H1 (cell line): ENCODE data around the gene ANKRD60. TPM values are rescaled to one million over a fixed set of nuclear protein-coding genes. Genes with fewer than 3 reads are reported as not detected.

Experiments
- ASH2L ChIP-seq: fragments of 200-600, 300-600 bp; sonication (generic); IDR thresholded peaks from one replicate; pipeline ENCODE4 v1.7.1; 2017; ENCODE audit warnings: low read length
- BACH1 ChIP-seq: IDR thresholded peaks from 2 replicates; pipeline ENCODE4 v1.6.1; 2012; ENCODE audit warnings: low read length, improper control_type of control experiment
- BCL11A ChIP-seq, 2 experiments: IDR thresholded peaks; one replicate each; pipeline ENCODE4 v1.6.1; 2011; ENCODE audit warnings: low read depth in 2 of 2, low read length in 2 of 2, mild to moderate bottlenecking in 2 of 2
- CBX5 ChIP-seq: fragments of 300-800, 300-1000 bp; sonication (generic); IDR thresholded peaks from 2 replicates; pipeline ENCODE4 v1.7.1; 2016; ENCODE audit warnings: antibody characterized with exemption, low read length, low read depth
- CBX8 ChIP-seq: fragments of 300-800, 300-1000 bp; sonication (generic); IDR thresholded peaks from 2 replicates; pipeline ENCODE4 v1.7.1; 2016; ENCODE audit warnings: low read depth, low read length, borderline replicate concordance
- CHD2 ChIP-seq: IDR thresholded peaks from 2 replicates; pipeline ENCODE4 v1.6.1; 2012; ENCODE audit warnings: low read length, improper control_type of control experiment
- CREB1 ChIP-seq: IDR thresholded peaks from 2 replicates; pipeline ENCODE4 v1.6.1; 2012; ENCODE audit warnings: inconsistent platforms
- CTBP2 ChIP-seq: IDR thresholded peaks from 2 replicates; pipeline ENCODE4 v1.7.0; 2011; ENCODE audit warnings: borderline replicate concordance, mild to moderate bottlenecking, moderate library complexity, mixed read lengths, low read length; ENCODE audit not compliant: insufficient read depth, insufficient read length
- EGR1 ChIP-seq: IDR thresholded peaks from 2 replicates; pipeline ENCODE4 v1.6.1; 2011; ENCODE audit warnings: low read depth, low read length, borderline replicate concordance
- HDAC2 ChIP-seq, 2 experiments: fragments of 300-600 bp in 1 of 2; sonication (generic) in 1 of 2; IDR thresholded peaks; 2 replicates each; pipeline ENCODE4 v1.6.1; 2011 to 2012; ENCODE audit warnings: low read depth in 2 of 2, low read length in 2 of 2, mild to moderate bottlenecking in 2 of 2, moderate library complexity in 2 of 2, borderline replicate concordance in 1 of 2, inconsistent platforms in 1 of 2
- HDAC6 ChIP-seq: IDR thresholded peaks from one replicate; pipeline ENCODE4 v1.7.1; 2012; ENCODE audit warnings: low read depth, mild to moderate bottlenecking, inconsistent platforms, low read length, moderate library complexity
- JUND ChIP-seq: IDR thresholded peaks from 2 replicates; pipeline ENCODE4 v1.6.1; 2011; ENCODE audit warnings: mild to moderate bottlenecking, improper control_type of control experiment, low read length
- KDM4A ChIP-seq: IDR thresholded peaks from one replicate; pipeline ENCODE4 v1.7.1; 2012; ENCODE audit warnings: low read depth, mild to moderate bottlenecking, moderate library complexity, low read length, inconsistent platforms; ENCODE audit not compliant: severe bottlenecking
- NRF1 ChIP-seq: IDR thresholded peaks from 2 replicates; pipeline ENCODE4 v1.6.1; 2011; ENCODE audit warnings: mild to moderate bottlenecking, low read depth, low read length, improper control_type of control experiment
- POU5F1 ChIP-seq: IDR thresholded peaks from 2 replicates; pipeline ENCODE4 v1.6.1; 2011; ENCODE audit warnings: low read depth, mild to moderate bottlenecking, low read length, moderate library complexity
- RXRA ChIP-seq: IDR thresholded peaks from 2 replicates; pipeline ENCODE4 v1.6.1; 2011; ENCODE audit warnings: low read depth, mild to moderate bottlenecking, low read length, moderate library complexity; ENCODE audit not compliant: insufficient read depth
- SP4 ChIP-seq: IDR thresholded peaks from 2 replicates; pipeline ENCODE4 v1.6.1; 2012; ENCODE audit warnings: low read length, inconsistent platforms
- SRF ChIP-seq: IDR thresholded peaks from 2 replicates; pipeline ENCODE4 v1.6.1; 2011; ENCODE audit warnings: mild to moderate bottlenecking, low read depth, low read length, moderate library complexity
- TCF12 ChIP-seq: IDR thresholded peaks from 2 replicates; pipeline ENCODE4 v1.6.1; 2011; ENCODE audit warnings: low read depth, mild to moderate bottlenecking, low read length
- ZNF274 ChIP-seq: IDR thresholded peaks from 2 replicates; pipeline ENCODE4 v1.7.0; 2012; ENCODE audit warnings: low read length, borderline replicate concordance; ENCODE audit errors: extremely low read depth
- polyA plus RNA-seq, 7 experiments: library from polyadenylated mRNA; depleted of rRNA in 3 of 7; stranded (reverse) in 5 of 7; unstranded in 2 of 7; fragments of >200 nt in 5 of 7; fragments of 200-250 nt in 2 of 7; gene quantifications; 1 replicate in 5 of 7; 2 replicates in 1 of 7; 4 replicates in 1 of 7; pipeline versions ENCODE4 v1.2.1 to v1.2.3, GENCODE V29; 2011 to 2013; ENCODE audit warnings: missing spikeins in 2 of 7, mixed read lengths in 2 of 7
- total RNA-seq: library from RNA; stranded (reverse); fragmentation: NEBNext Ultra II Directional; extraction: Animal tissue kit (Norgen Biotek cat#: 25700); gene quantifications from 2 replicates; pipeline ENCODE4 v1.2.1, GENCODE V29; 2021

The ANKRD60 gene
- total and polyA plus RNA-seq, 2 of the 8 experiments (the other 6 are each of a cell fraction or from before 2014, with no cell fraction given): not detected

- TF ChIP-seq TCF12 (peak; percentile 56; the same call in 1 of the 2 replicates), CREB1 (no peak; the same call in 1 of the 2 replicates), EGR1 (no peak), RXRA (no peak), CHD2 (no peak), SP4 (no peak), BACH1 (no peak; the same call in 1 of the 2 replicates), ASH2L (peak; percentile 40), JUND (no peak), CBX5 (no peak), POU5F1 (no peak), HDAC2 (IDR thresholded peaks at IDR 0.05; ENCODE audit: borderline replicate concordance in 1 of 2, low read depth in 2 of 2, low read length in 2 of 2) (no peak), NRF1 (no peak), CTBP2 (no peak), BCL11A (IDR thresholded peaks at IDR 0.05; ENCODE audit: low read depth in 2 of 2, low read length in 2 of 2) (no peak), HDAC6 (no peak), SRF (no peak), CBX8 (no peak), ZNF274 (no peak), KDM4A (no peak)
- TF ChIP-seq, all 59 proteins: peak for 11
Observed at GRCh38 chr20:58229198-58229798, 845 bp upstream of the ANKRD60 start (continued).
